Stomach (tissue), 9 donors: Measurements from ENCODE around the gene PLIN3. TPM values are rescaled to one million over a fixed set of nuclear protein-coding genes. Genes with fewer than 3 reads are reported as not detected.
"Not testable (repeated sequence)": the region's sequence is repeated elsewhere in the genome, so short reads cannot be mapped to it uniquely, and the experiment has no call there.

Experiments
- DNase-seq, 2 donors: peaks; one replicate each; pipeline versions ENCODE4 v3.0.0 to v3.0.0-alpha.2; 2013 to 2019
- H3K27ac ChIP-seq, 5 donors: fragments of 200-600 bp in 4 of 5; sonication (generic) in 4 of 5; one replicate each; pipeline ENCODE4 v1.5.1; 2013 to 2019; ENCODE audit warnings: mild to moderate bottlenecking in 1 of 5, moderate library complexity in 1 of 5
- H3K27me3 ChIP-seq, 3 donors: fragments of 200-600 bp; sonication (generic); one replicate each; pipeline ENCODE4 v1.5.1; 2017 to 2019; ENCODE audit warnings: mixed run types in 1 of 3
- H3K36me3 ChIP-seq, 4 donors: fragments of 200-600 bp; sonication (generic); 1 replicate in 3 of 4; 2 replicates in 1 of 4; pipeline ENCODE4 v1.5.1; 2016 to 2019
- H3K4me1 ChIP-seq, 4 donors: fragments of 200-600 bp; sonication (generic); one replicate each; pipeline ENCODE4 v1.5.1; 2016 to 2019
- H3K4me3 ChIP-seq, 4 donors: fragments of 200-600 bp; sonication (generic) in 3 of 4; one replicate each; pipeline ENCODE4 v1.5.1; 2016 to 2019; ENCODE audit warnings: mild to moderate bottlenecking in 1 of 4
- H3K9me3 ChIP-seq, 4 donors: fragments of 200-600 bp; sonication (generic); one replicate each; pipeline ENCODE4 v1.5.1; 2016 to 2019
- EP300 ChIP-seq: sonication (generic); formaldehyde crosslinking; IDR thresholded peaks from one replicate; pipeline ENCODE4 v1.6.1; 2017; ENCODE audit warnings: antibody characterized with exemption
- POLR2A ChIP-seq, 4 donors: fragments of 450-650 bp; IDR thresholded peaks; one replicate each; pipeline ENCODE4 v1.6.1; 2016; ENCODE audit warnings: antibody characterized with exemption in 4 of 4, control low read depth in 2 of 4, mild to moderate bottlenecking in 1 of 4, moderate library complexity in 1 of 4
- POLR2AphosphoS5 ChIP-seq, 3 donors: sonication (generic); formaldehyde crosslinking; IDR thresholded peaks; one replicate each; pipeline ENCODE4 v1.6.1; 2016; ENCODE audit warnings: antibody characterized with exemption in 3 of 3
- WGBS, 5 donors: extraction: QIAGEN DNeasy Blood & Tissue Kit in 3 of 5; methylation state at CpG; one replicate each; pipeline versions ENCODE4 v1.1.5 to v1.1.7; 2013 to 2018; 5-methylcytosine and 5-hydroxymethylcytosine counted together
- intact Hi-C: fragments of 100-400 bp; cut with DNase I; formaldehyde crosslinking; loops from one replicate; pipeline ENCODE4 v1.15.1; 2023; ENCODE audit warnings: low total_unique reads
- polyA plus RNA-seq, 3 donors: library from polyadenylated mRNA; stranded (reverse); fragments of 200-250 nt; gene quantifications; one replicate each; pipeline ENCODE4 v1.2.3, GENCODE V29; 2013
- total RNA-seq, 5 donors: library from RNA; depleted of rRNA; stranded (reverse); fragments of >200 nt; gene quantifications; one replicate each; pipeline versions ENCODE4 v1.1.0 to v1.2.3, GENCODE V29; 2014 to 2016
- TF ChIP-seq, protein P1 (sequence below), 7 experiments: fragments of 450-650 bp in 4 of 7; fragments of 200-600 bp in 3 of 7; sonication (generic) in 3 of 7; IDR thresholded peaks; one replicate each; pipeline ENCODE4 v1.5.1; 2016 to 2019; ENCODE audit warnings: antibody characterized with exemption in 7 of 7, control low read depth in 2 of 7, mild to moderate bottlenecking in 1 of 7
- donor health status: healthy with polysubstance abuse.
- donor health status: Bipolar disorder and iron deficiency.
- donor health status: healthy.

PLIN3 gene
- total and polyA plus RNA-seq, 8 donors = 8.9 to 55.3 (median 27.8) TPM

GRCh38 chr19:4849019-4849418, 18.4 kb downstream of the PLIN3 start:
- no peak for DNase-seq
- 94 to 97% (median 96%) methylated on average over 7 of the region's 7 CpGs for WGBS, 5 donors
- H3K27me3 ChIP-seq = no peaks in the 10 kb centered on the region
- peaks cover 0 to 14% (median 0%) of the 10 kb centered on the region in 4 donors for H3K4me1 ChIP-seq
- no peaks in the 10 kb centered on the region for H3K9me3 ChIP-seq
- TF ChIP-seq POLR2AphosphoS5 (IDR thresholded peaks at IDR 0.05) (no peak), EP300 (no peak), POLR2A (IDR thresholded peaks at IDR 0.05) (no peak)
- TF ChIP-seq, protein P1, sequence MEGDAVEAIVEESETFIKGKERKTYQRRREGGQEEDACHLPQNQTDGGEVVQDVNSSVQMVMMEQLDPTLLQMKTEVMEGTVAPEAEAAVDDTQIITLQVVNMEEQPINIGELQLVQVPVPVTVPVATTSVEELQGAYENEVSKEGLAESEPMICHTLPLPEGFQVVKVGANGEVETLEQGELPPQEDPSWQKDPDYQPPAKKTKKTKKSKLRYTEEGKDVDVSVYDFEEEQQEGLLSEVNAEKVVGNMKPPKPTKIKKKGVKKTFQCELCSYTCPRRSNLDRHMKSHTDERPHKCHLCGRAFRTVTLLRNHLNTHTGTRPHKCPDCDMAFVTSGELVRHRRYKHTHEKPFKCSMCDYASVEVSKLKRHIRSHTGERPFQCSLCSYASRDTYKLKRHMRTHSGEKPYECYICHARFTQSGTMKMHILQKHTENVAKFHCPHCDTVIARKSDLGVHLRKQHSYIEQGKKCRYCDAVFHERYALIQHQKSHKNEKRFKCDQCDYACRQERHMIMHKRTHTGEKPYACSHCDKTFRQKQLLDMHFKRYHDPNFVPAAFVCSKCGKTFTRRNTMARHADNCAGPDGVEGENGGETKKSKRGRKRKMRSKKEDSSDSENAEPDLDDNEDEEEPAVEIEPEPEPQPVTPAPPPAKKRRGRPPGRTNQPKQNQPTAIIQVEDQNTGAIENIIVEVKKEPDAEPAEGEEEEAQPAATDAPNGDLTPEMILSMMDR (IDR thresholded peaks at IDR 0.05) = no peak
- H3K4me3 ChIP-seq = no peak overlapping the region
- intact Hi-C loops = no loop called here
- H3K36me3 ChIP-seq = peaks cover 7 to 100% (median 92%) of the 10 kb centered on the region in 4 donors
- no peak overlapping the region for H3K27ac ChIP-seq

DNA sequence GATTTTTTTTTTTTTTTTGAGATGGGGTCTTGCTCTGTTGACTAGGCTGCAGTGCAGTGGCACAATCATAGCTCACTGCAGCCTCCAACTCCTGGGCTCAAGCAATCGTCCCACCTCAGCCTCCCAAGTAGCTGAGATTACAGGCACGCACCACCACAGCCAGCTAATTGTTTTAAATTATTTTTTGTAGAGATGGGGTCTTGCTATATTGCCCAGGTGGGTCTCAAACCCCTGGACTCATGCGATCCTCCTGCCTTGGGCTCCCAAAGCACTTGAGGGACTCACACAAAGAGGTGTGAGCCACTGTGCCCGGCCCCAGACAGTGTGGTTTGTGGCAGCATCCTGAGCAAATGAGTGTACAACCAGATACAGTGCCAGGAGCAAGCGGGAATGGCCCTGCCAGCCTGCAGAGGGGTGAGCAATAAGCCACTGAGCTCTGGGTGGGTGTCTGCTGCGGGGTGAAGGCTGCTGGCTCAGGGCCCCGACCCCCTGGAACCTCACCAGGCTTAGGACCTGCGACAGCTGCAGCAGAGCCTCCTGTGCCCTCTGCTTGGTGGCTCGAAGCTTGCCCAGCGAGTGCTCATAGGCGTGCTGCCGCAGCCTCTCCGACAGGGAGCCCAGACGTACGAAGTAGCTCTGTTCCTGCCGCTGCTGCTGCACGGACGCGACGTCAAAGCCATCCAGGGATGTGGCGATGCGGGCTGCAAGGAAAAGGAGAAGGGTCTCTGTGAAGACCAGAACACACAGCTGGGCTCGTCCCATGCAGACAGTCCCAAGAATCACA, 20.1 kb downstream of the PLIN3 start:
- peaks cover 0 to 20% (median 2%) of the 10 kb centered on the region in 4 donors for H3K4me1 ChIP-seq
- DNase-seq = no peak
- TF ChIP-seq, protein P1 (IDR thresholded peaks at IDR 0.05) = no peak
- TF ChIP-seq POLR2A (IDR thresholded peaks at IDR 0.05) = no peak
- no peak for TF ChIP-seq EP300
- no peak for TF ChIP-seq POLR2AphosphoS5 (IDR thresholded peaks at IDR 0.05)
- H3K4me3 ChIP-seq = no peak overlapping the region
- no peak overlapping the region for H3K27ac ChIP-seq
- no peaks in the 10 kb centered on the region for H3K27me3 ChIP-seq
- 90 to 98% (median 97%) methylated on average over 20 to 23 of the region's 23 CpGs for WGBS, 5 donors
- peaks cover 7 to 100% (median 90%) of the 10 kb centered on the region in 4 donors for H3K36me3 ChIP-seq
- no peaks in the 10 kb centered on the region for H3K9me3 ChIP-seq
- intact Hi-C loops = no loop called here

GRCh38 chr19:4845975-4846374, 21.5 kb downstream of the PLIN3 start:
- intact Hi-C loops, H3K27me3 ChIP-seq, H3K4me3 ChIP-seq, H3K9me3 ChIP-seq, DNase-seq: not testable (repeated sequence)
- peaks cover 7 to 98% (median 88%) of the 10 kb centered on the region in 4 donors for H3K36me3 ChIP-seq
- peak overlapping the region in 3 of 5 donors; percentile 52 to 60 (median 53) for H3K27ac ChIP-seq
- WGBS, 5 donors = 38 to 74% (median 63%) methylated on average over 8 to 9 of the region's 9 CpGs
- H3K4me1 ChIP-seq = peaks cover 0 to 19% (median 2%) of the 10 kb centered on the region in 4 donors

- H3K27ac ChIP-seq = peak overlapping the region in 4 of 5 donors; percentile 30 to 72 (median 54)
- TF ChIP-seq POLR2AphosphoS5 (IDR thresholded peaks at IDR 0.05) = no peak
- no peak for TF ChIP-seq EP300
- no peak for TF ChIP-seq POLR2A (IDR thresholded peaks at IDR 0.05)
- TF ChIP-seq, protein P1 (IDR thresholded peaks at IDR 0.05) = no peak
- no peak overlapping the region for H3K4me3 ChIP-seq
- H3K36me3 ChIP-seq = peaks cover 11 to 91% (median 88%) of the 10 kb centered on the region in 4 donors
- no peaks in the 10 kb centered on the region for H3K9me3 ChIP-seq
- intact Hi-C loops = no loop called here
- H3K4me1 ChIP-seq = peaks cover 0 to 19% (median 2%) of the 10 kb centered on the region in 4 donors
- peak in 1 of 2 donors; percentile 72 for DNase-seq
- H3K27me3 ChIP-seq = no peaks in the 10 kb centered on the region
- WGBS, 5 donors = 72 to 81% (median 75%) methylated on average over 8 to 10 of the region's 10 CpGs
These were observed 22.9 kb downstream of the PLIN3 start for GRCh38 chr19:4844348-4845179.
